ENCODE measurements around the gene LRRC37A. TPM values are rescaled to one million over a fixed set of nuclear protein-coding genes. Genes with fewer than 3 reads are reported as not detected.

The LRRC37A gene
- total RNA-seq, 1 donor from 2014 or later, result 0.45 TPM

Other genes with a start within 250 kb of the LRRC37A start
- 23.2 TPM for gene KANSL1, start 101.7 kb upstream of the LRRC37A start, total RNA-seq
- 15.5 TPM for gene ARL17B, start 66.6 kb downstream of the LRRC37A start, total RNA-seq
- gene LRRC37A2, start 217.3 kb downstream of the LRRC37A start, total RNA-seq, result 5.1 TPM